Activated CD8-positive, alpha-beta memory T cell treated with anti-CD3 and anti-CD28 coated beads, Interleukin-2, amount 50 U/mL, for 24 hours (primary cell): Measurements from ENCODE around the gene FAM20C.
"Not testable (repeated sequence)": the region's sequence is repeated elsewhere in the genome, so short reads cannot be mapped to it uniquely, and the experiment has no call there.

Source experiments
- DNase-seq: peaks from one replicate; pipeline ENCODE4 v3.0.0-alpha.2; 2020; ENCODE audit errors: extremely low read depth

Gene FAM20C

DNA sequence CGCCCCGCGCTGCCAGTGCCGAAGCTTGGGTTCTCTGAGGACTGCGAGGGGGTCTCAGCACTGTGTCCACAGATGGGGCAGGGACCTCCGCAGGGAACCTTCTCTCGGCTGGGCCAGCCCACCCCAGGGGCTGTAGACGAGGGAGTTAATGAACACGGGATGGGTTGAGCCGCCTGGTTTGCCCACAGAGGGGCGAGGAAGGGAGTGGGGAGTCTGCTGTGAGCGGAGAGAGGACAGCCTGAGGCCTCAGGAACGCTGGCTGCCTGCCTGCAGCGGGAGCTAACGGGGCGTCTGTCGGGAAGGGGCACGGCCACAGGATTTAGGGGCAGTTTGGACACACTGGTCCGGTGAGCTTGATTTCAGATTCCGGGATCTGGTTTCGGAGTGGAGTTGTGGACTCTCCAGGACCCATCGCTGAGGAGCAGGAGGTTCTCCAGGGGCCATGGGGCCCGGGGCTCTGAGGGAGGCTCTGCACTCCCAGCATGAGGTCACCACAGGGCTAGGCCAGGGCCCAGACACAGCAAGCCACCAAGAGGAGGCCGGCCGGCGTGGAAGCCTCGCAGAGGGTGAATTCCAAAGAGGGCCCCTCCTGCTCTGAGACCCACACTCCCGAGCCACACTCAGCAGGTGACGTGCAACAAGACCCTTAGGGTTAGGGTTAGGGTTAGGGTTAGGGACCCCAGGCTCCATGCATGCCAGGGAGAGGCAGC is 19.0 kb upstream of the FAM20C start:
- DNase-seq = no peak

DNA sequence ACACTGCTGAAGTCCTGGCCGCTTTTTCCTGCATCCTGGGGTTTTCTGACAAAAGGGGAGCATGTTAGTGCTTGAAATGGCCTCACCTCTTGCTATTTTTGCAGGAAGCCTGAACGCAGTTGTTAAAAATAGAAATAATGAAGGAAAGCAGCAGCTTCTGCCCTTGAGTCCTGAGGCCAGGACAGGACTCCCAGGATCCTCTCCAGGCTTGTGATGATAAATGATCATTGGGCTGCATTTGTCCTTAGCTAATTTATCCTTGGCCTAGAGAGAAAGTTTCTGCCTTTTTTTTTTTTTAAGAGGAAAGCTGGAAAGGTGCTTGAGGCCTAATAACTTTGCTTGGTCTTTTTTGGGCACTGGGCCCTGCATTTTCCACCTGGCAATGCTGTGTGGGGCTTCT is 17.7 kb upstream of the FAM20C start:
- DNase-seq = no peak

DNA sequence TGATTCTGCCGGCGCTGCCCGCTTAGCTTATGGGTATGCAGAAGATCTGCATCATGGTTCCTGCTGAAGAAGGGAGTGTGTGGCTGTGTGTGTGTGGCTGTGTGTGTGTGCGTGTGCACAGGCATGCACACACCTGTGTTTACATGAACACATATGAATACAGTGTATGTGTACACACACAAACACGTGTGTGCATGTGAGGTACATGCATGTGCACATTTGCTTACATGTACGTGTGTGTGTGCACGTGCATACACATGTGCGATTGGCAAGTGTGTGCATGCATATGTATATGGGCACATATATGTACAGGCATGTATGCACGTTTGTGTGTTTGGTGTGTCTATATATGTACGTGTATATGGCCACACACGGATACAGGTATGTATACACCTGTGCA is 16.4 kb upstream of the FAM20C start:
- DNase-seq = no peak

DNA sequence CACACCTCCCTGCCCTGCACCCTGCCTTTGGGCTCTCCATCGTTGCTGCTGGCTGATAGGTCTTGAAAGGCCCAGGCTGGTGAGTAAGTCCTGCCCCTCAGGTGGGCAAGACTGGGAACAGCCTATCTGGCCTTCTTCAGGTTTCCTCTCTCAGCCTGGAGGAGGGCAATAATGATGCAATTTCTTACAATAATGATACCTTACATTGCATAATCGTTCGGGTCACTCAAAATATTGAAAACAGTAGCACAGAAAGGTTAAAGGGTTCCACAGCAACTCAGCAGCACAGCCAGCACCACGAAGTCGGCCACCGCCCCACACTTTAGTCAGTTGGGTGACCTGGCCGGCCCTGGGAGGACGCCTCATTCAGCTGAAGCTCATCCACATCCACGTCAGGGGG is 16.0 kb upstream of the FAM20C start:
- no peak for DNase-seq

DNA sequence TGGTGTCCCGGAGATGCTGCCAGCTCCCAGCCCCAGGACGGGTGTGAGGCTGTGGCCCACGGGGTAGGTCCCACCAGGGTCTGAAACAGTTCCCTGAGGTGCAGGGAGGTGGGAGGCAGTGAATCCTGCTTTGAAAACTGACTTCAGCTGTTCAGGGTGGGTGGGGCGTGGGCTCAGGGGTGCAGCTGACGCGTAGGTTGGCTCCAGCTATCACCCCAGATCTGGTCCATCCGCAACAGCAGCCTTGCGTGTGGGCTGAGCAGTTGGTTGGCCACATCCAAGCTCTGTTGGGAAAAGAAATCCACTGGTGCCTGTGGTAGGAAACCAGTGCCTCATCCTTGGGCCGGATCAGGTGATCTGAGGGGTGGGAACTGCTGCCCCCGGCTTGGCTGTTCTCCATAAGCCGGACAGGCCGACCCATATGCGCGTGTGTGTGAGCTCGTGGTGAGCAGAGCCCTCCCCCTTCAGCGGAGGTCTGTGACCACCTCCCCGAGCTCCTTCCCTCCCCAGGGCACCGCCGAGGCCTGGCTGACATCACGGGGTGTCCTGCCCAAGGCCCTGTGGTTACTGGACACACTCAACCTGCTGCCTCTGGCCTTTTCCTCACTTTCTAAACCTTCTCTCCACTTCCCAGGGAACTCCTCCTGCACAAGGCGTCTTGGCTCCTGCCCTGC is 15.4 kb upstream of the FAM20C start:
- DNase-seq = no peak

DNA sequence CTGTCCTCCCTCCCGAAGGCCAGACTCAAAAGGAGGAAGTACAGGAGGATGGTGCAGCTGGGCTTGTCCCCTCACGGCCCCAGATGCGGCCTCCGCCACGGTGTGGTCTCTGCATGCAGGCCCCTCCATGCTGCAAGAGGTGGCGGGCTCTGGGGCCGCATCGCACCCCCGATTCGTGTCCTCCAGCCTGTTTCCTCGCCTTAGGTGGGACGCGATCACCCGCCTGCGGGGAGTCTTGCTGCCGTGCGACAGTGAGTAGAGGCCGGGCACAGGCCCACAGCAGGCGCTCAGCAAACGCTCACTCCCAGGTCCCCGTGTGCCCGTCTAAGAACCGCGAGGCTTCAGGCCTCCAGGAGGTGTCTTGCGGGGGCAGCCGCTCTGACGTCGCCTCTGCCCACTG is 13.9 kb upstream of the FAM20C start:
- no peak for DNase-seq

DNA sequence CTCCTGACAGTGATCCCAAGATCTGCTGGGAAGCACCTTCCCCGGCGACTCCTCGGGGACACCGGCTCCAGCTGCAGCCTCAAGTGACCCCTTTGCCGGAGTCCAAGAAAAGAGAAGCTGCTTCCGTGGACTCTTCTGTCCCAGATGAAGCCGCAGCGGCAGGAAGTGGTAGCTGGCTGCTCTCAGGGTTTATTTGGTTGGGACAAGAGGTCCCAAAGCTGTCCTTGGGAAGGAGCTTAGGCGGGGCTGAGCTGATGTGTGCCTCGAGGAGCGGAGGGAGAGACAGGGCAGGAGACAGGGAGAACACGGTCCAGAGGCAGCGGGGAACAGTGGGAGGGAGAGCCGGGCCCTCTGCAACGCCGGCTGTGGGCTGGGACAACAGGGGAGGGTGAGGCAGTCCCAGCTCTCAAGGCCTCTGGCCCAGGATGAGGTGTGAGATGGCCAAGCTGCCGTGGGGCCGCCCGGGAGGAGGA is 13.1 kb upstream of the FAM20C start:
- no peak for DNase-seq

DNA sequence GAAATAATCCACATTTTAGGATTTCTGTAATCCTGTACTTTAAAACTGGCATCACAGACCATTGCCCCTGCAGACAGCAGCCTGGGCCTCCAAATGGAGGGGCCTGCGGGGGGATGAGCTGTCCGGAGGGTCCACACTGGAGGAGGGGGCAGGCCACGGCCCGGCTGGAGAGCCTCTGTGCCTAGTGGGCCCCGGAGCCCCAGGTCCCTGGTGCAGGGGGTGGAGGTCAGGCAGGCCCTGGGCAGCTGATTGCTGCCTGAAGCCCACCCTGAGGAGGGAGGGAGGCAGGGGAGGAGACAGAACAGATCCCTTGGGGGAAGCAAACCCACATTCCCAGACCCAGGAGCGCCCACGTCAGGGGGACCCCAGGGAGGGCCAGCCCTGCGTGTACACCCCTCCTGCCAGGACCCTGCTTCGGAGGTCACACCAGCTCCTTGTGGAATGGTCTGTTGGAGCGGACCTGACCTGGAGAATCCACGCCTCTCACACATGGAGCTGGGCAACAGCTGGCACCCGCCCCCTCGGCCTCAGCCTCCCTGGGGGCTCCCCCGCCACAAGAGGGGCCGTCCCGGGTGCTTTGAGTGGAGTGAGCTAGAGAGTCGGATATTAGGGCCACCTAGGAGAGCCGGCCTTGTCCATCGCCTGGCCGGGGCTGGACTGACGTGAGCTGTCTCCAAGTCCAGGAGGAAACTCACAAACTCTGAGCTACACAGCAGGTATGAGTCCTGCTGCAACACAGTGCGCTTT is 12.2 kb upstream of the FAM20C start:
- DNase-seq = no peak

DNA sequence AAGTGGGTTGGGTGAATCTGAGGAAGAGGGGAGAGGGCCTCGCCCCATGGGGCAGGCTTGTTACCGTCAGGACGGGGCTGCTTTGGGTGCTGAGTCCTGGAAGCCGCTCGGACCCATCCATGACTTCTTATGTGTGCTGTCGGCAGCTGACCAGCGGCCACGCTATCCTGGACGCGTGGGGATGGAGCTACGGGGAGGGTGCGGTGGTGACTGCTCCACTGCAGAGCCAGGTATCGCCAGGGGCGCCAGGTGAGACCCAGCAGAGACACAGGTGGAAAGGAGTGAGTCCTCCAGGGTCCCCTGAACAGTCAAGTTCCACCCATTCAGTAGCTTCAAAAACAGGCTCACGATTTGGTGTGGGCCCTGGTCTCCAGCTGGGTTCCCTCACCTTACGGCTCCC is 10.6 kb upstream of the FAM20C start:
- no peak for DNase-seq

DNA sequence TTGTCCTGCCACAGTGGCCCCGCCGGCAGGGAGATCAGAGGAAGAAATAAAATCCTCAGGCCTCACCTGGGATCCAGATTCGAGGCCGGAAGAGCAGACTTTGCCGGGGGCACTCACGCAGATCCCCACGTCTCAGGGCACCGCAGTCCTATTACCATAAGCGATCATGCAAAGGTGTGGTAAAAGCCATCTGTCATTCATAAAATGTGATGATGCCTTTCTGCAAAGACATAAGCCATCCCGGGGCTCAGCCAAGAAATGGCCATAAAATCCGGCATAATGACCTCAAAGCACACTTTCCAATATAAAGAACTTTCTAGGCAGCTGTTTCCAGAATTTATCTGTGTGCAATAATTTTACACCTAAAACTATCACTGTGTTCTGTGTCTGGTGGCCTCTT is 9.9 kb upstream of the FAM20C start:
- DNase-seq = not testable (repeated sequence)

DNA sequence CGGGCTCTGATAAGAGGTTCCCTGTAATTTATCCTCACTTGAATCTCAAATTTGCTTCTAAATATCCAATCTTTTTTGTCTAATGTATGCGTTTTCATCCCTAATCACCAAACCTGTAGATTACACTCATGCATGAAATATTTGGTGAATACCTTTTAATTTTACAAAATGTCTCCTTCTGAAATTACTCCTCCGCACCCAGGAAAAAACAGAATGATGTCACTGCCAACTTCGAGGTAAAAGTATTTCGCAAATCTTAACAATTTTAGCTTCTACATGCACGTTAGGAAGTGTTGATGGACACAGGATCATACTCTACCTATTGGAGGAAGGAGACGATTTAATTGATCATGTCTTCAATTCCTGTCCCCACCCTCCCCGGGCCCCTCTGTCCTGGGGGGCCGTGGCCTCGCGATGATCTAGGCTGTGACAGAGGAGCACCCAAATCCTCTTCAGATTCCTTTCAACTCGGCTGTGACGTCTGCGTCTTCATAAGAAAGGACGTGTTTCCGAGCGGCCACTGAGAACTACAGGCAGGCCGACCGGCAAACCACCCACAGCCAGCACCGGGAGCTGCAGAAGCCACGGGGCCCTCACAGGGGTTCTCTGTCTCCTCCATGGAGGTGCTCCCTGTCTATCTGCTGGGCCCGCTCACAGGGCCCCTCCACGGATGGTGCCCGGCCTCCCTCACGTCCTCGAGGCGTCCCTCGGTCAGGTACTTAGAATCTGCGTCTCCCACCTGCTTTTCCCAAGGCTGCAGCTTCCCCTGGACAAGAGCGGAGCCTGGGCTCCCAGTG is 8.7 kb upstream of the FAM20C start:
- no peak for DNase-seq

DNA sequence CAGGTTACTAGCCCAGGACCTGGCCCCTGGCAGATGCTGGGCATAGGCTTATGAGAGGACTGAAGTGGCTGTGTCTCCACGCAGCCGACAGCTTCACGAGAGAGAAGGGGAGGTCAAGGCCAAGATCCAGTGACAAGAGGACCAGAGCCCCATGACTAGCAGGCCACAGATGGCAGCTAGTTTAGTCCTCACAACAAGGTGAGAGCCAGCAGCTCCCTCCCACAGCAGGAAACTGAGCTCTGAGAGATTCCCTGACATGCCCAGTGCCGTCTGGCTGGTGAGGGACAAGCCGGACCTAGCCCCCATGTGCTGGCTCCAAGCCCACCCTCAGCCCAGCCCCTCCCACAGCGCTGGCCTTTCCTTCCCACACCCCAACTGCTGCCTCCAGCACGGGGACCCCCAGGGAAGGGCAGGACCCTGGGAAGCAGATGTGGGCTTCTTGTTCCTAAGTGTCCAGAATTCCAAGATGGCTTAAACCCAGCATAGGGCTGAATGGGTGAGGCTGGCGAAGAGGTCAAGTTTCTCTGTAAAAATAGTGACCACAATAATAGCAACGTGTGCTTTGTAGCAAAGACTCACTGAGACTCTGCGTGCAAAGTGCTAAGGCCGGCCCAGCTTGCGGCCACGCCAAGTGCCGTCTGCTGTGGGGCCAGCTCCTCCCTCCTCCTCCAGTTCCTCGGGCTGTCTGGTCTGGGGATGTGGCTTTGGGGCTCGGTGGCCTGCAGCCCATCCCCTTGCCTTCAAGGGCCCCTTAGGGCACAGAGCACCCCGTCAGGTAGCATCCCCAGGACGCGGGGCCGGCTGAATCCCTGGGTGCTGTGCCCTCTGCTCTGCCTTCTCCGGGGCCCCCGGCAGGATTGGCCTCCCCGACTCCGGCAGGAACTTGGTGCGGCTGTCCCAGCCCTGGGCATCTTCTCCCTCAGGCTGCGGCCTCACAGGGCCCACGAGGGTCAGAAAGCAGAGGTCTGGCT is 7.8 kb upstream of the FAM20C start:
- DNase-seq = no peak

DNA sequence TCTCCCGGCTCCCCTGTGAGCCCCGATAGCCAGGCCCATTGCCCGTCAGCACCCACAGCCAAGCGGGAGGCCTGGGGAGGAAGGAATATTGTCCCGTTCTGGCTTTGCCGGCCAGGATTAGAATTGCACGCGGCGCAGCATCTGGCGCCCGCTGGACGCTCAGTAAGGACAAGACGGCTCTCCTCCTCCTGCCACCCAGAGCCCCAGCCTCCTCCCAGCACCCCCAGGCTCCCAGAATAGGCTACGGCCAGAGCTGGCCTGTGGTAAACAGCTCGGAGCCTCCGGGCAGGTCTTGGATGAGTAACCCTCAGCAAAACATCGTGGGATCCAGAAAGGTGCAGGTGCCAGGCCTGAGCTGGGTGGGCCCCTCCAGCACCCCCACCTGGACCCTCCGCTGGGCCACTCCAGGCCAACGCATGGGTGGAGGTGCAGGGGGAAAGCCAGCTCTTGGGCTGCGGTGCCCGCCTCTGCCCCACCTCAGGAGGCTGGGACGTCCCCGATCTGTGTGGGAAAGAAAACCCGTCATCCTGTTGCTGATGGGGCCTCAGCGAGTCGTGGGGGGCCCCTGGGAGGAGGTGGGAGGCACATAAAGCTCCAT is 5.8 kb upstream of the FAM20C start:
- DNase-seq = no peak

DNA sequence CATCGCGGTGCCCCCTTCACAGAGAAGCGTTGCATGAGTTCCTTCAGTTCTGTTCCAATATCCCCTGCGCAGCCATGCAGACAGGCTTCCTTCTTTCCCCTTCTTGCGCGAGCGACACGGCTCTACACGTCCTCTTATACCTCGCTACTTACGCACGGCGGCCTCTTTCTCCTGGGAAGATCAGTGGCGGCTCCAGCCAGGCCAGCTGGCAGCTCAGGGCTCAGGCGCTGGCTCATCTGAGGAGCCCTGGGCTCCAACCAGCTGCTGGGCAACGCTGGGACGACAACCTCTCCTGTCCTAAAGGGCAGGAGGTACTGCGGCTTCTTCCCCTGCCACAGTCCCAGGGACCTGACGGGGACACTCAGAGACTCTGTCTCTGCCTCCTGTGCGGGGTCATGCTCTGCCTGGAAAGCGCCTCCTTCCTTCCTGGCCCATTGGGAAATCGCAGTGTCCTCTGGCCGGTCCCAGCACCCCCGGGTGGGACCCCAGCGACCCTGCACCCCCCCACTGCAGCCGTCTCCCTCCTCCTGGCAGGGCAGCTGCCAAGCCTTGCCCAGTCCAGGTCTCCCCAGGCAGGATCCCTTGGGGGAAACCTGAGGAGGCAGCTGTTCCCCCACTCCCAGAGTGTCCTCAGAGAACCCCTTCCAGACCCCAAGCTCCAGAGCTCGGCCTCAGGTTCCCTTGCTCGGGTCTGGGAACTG is 5.0 kb upstream of the FAM20C start:
- no peak for DNase-seq

DNA sequence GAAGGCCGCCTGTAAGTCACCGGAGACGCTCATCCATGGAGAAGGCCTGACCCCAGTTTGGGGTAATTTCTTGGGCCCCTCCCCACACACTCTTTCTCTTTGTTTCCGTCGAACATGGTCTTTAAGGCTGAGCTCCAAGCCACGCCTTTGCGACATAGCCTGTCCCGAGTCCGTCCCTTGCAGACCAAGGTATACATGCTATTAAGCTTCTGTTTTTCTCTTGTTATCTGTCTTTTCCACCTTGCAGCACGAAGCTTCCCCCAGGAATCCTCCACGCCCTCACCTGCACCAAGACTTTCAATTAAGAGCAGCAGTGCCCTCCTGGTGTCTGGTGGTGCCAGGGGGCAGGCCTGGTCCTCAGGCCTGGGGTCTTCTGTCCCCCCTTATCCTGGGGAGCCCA is 4.2 kb upstream of the FAM20C start:
- DNase-seq = no peak

DNA sequence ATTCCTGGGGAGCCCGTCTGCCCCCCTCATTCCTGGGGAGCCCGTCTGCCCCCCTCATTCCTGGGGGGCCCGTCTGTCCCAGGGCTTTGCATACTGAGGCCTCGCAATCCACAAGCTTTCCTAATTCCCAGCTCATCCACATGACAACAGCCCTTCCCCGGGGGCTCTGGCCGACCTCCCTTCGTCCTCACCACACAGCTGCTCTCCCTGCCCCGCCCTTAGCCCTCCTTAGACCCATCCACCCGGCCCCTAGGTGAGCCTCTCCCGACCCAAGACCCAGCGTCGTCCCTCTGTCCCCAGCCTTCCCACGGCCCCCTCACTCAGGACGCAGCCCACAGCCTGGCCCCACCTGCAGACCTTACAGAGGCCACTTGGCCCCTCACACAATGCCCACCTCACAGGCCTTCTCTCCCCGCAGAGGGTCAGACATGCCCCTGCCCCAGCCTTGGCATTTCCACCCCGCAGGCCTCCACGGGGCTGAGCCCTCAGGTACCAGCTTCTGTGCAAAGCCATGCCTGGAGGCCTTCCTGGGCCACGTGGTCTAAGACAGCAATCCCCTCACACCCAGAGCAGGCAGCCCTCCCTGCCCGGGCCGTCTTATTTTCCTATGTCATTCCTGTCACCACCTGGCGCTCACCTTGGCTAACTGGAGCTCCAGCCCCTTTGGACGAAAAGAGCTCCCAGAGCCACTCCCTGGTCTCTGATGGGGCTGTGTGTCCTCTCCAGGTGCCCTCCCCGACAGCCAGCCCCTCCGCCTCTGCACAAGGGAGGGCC is 3.5 kb upstream of the FAM20C start:
- no peak for DNase-seq

DNA sequence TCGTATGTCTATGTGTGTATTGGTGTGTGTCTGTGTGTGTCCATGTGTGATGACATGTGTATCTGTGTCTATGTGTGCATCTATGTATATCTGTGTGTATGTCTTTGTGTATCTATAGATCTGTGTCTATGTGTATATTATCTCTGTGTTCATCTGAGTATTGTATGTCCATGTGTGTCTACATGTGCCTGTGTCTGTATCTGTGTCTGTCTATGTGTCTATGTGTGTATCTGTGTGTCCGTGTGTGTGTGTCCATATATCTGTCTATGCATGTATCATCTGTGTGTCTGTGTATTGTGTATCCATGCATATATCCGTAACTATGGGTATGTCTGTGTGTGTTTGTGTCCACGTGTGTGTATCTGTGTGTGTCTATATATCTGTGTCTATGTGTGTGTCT is 2.7 kb upstream of the FAM20C start:
- DNase-seq = no peak

DNA sequence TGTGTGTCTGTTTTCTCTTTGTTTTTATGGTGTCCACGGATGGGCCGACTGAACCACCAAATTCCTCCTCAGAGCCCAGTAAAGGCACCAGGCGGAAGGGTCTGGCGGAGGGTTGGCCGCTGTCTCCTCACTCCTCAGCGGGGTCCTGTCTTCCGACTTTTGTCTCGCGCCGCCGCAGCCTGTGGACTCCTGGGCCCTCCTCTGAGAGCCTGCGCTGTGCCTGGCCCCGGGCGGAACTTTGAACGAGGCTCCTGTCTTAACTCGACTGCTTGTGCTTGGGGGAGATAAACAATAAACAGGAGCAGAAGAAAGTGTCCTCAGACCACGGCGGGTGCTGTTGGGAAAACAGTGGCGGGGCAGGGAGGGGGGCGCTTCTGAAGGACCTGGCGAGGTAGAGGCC is 2.2 kb upstream of the FAM20C start:
- DNase-seq = no peak
